OCI-LY7 (cell line): ENCODE measurements around the gene KCMF1.

Experiments used
- EZH2phosphoT487 ChIP-seq: fragments of 200-600 bp; sonication (generic); IDR thresholded peaks from 2 replicates; pipeline ENCODE4 v1.6.1; 2018; ENCODE audit warnings: low read depth, borderline replicate concordance, mild to moderate bottlenecking, mixed run types, antibody characterized with exemption, low read length, moderate library complexity, mixed read lengths
- TF ChIP-seq, protein P1 (sequence below): fragments of 200-600 bp; sonication (generic); conservative IDR thresholded peaks from 2 replicates; pipeline ENCODE4 v1.5.1; 2014; ENCODE audit warnings: mild to moderate bottlenecking, antibody characterized with exemption, low read length, moderate library complexity, mixed read lengths

DNA sequence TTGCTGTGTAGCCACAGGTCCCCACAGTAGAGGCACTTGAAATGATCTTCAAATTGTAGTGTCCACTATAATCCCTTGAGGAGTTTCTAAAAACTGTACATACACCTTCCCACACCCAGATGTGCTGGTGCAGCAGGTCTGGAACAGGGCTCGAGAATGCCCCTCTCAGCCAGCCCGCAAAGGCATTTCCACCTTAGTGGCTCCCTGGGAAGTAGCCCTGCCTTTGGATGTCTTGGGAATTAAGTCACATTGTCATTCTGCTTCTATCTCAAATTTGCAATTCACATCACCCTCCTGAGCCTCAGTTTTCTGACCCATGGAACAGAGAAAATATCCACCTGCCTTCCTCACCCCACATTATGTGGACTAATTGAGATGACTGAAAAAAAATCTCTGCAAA is 118.0 kb downstream of the KCMF1 start:
- TF ChIP-seq EZH2phosphoT487 = no peak
- TF ChIP-seq, protein P1, sequence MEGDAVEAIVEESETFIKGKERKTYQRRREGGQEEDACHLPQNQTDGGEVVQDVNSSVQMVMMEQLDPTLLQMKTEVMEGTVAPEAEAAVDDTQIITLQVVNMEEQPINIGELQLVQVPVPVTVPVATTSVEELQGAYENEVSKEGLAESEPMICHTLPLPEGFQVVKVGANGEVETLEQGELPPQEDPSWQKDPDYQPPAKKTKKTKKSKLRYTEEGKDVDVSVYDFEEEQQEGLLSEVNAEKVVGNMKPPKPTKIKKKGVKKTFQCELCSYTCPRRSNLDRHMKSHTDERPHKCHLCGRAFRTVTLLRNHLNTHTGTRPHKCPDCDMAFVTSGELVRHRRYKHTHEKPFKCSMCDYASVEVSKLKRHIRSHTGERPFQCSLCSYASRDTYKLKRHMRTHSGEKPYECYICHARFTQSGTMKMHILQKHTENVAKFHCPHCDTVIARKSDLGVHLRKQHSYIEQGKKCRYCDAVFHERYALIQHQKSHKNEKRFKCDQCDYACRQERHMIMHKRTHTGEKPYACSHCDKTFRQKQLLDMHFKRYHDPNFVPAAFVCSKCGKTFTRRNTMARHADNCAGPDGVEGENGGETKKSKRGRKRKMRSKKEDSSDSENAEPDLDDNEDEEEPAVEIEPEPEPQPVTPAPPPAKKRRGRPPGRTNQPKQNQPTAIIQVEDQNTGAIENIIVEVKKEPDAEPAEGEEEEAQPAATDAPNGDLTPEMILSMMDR = no peak
